Measurements from ENCODE around the gene GRIN1. TPM values are rescaled to one million over a fixed set of nuclear protein-coding genes. Genes with fewer than 3 reads are reported as not detected.

GRIN1 gene
- total and polyA plus RNA-seq, 2 donors (not counting 1 experiment from before 2014, with no cell fraction given), result 0.04 TPM; not detected in 1

- peak overlapping the region in 3 of 5 experiments; percentile 33 to 51 (median 39) for H3K4me3 ChIP-seq (ENCODE audit: control extremely low read depth in 1 of 5, extremely low read depth in 1 of 5, insufficient read depth in 1 of 5, low read depth in 2 of 5, low read length in 4 of 5)
- Mint-ChIP-seq H3K4me1 (peaks cover 26% of the 10 kb centered on the region), H3K9me3 (ENCODE audit: insufficient read depth) (no peaks in the 10 kb centered on the region), H3K4me3 (peak overlapping the region; percentile 74), H3K27ac (no peak overlapping the region), H3K27me3 (peaks cover 36% of the 10 kb centered on the region)
- ChIA-PET CTCF (no interaction called here), POLR2A (interaction anchor here (0.6 to 0.8 kb wide), 3 partner anchors 26 to 505 kb away, joined by 3 to 4 read pairs (median 3); no protein-coding TSS in a partner anchor)
- H3K9me3 ChIP-seq (ENCODE audit: control extremely low read depth in 1 of 3, control insufficient read depth in 2 of 3, insufficient read depth in 1 of 3, low read length in 2 of 3), result peaks cover 0 to 34% (median 0%) of the 10 kb centered on the region in 3 donors
- no peaks in the 10 kb centered on the region for H3K36me3 ChIP-seq (replicated peaks in 1 of 2; ENCODE audit: control extremely low read depth in 1 of 2, control insufficient read depth in 1 of 2, extremely low read depth in 1 of 2, insufficient read depth in 2 of 2, low read length in 1 of 2)
- H3K4me2 ChIP-seq (replicated peaks; ENCODE audit: low read depth, low read length, poor library complexity, severe bottlenecking), result peak overlapping the region; percentile 82
- peaks cover 0 to 59% (median 18%) of the 10 kb centered on the region in 4 experiments for H3K27me3 ChIP-seq (replicated peaks in 1 of 4; ENCODE audit: control extremely low read depth in 1 of 4, control insufficient read depth in 3 of 4, insufficient read depth in 4 of 4, low read length in 3 of 4)
- no peaks in the 10 kb centered on the region for H4K20me1 ChIP-seq (ENCODE audit: control insufficient read depth, insufficient read depth, low read length, poor library complexity, severe bottlenecking)
- peak overlapping the region; percentile 42 for H2AFZ ChIP-seq (ENCODE audit: insufficient read depth, low read depth, low read length, poor library complexity, severe bottlenecking)
- H3K9ac ChIP-seq (ENCODE audit: low read length), result peak overlapping the region; percentile 43
- no peaks in the 10 kb centered on the region for H3K79me2 ChIP-seq (ENCODE audit: control insufficient read depth, insufficient read depth, low read length)
- peak; percentile 76 for DNase-seq
- WGBS (ENCODE audit: insufficient coverage), result 8% methylated on average over 62 of the region's 65 CpGs
- peak; percentile 79 for ATAC-seq (ENCODE audit: low read depth)
- peaks cover 19 to 28% of the 10 kb centered on the region in 2 donors for H3K4me1 ChIP-seq (ENCODE audit: control insufficient read depth in 2 of 2, insufficient read depth in 2 of 2, low read length in 2 of 2)
- no peak overlapping the region for H3K27ac ChIP-seq (ENCODE audit: low read length in 2 of 2)
- intact Hi-C loops (cut with micrococcal nuclease), result loop anchor here (5.0 kb wide), 1 partner anchor 34 kb away; no protein-coding TSS in a partner anchor
- TF ChIP-seq EZH2 (IDR thresholded peaks at IDR 0.05; ENCODE audit: borderline replicate concordance, insufficient read depth, low read depth, low read length, poor library complexity, severe bottlenecking) (no peak), CTCF (IDR thresholded peaks at IDR 0.05) (no peak)
Observed at GRCh38 chr9:137156567-137157375, 17.8 kb downstream of the GRIN1 start.
